K562 (cell line): ENCODE data around the gene RNPEPL1. TPM values are rescaled to one million over a fixed set of nuclear protein-coding genes. Genes with fewer than 3 reads are reported as not detected.
A peak's percentile ranks its signal among the peaks of the same experiment; 100 is the strongest.

Source experiments
- ATAC-seq: fragments of 200-7000 bp; cut with Tn5 transposase; 3 replicates; pipeline ENCODE4 v1.9.1; 2020; ENCODE audit warnings: moderate library complexity
- BruUV-seq: library from RNA; stranded (reverse); fragments of 400-500 nt; replicated peaks from 2 replicates; lab custom pipeline; 2021; lab: Mats Ljungman, UMichigan
- CTCF ChIA-PET: fragments of 300-600 bp; formaldehyde crosslinking; extraction: SDS; loops from one replicate; lab custom pipeline; 2021; ENCODE audit warnings: low intra/inter-chr PET ratio; lab: Yijun Ruan, JAX
- POLR2A ChIA-PET: fragments of 300-600, 350-650 bp; sonication (Branson Sonifier 250); formaldehyde crosslinking; extraction: SDS; loops from one replicate; lab custom pipeline; 2021; ENCODE audit warnings: antibody characterized with exemption, inconsistent platforms; lab: Yijun Ruan, JAX
- DNase-seq, 4 experiments: peaks; one replicate each; pipeline versions ENCODE4 v3.0.0 to v3.0.0-alpha.2; 2011 to 2018; ENCODE audit warnings: low spot score in 3 of 4, mixed read lengths in 3 of 4; ENCODE audit errors: extremely low read depth in 1 of 4
- FAIRE-seq: peaks from 2 replicates; lab custom pipeline; 2011; peaks lifted over from hg19 to GRCh38; lab: Jason Lieb, UNC
- H2AFZ ChIP-seq: 2 replicates; pipeline ENCODE4 v1.6.0; 2011; ENCODE audit warnings: low read depth, low read length, control low read depth, inconsistent platforms
- H3K27ac ChIP-seq: fragments of 200-600 bp; 3 replicates; pipeline ENCODE4 v1.8.0; 2011; ENCODE audit warnings: low read depth, mild to moderate bottlenecking, control low read depth, inconsistent platforms, low read length, moderate library complexity, mixed read lengths; ENCODE audit errors: extremely low read depth
- H3K27me3 ChIP-seq, 2 experiments: fragments of 300-600 bp in 1 of 2; 2 replicates in 1 of 2; 3 replicates in 1 of 2; pipeline versions ENCODE4 v1.6.0 to v1.8.0; 2011; ENCODE audit warnings: inconsistent platforms in 2 of 2, low read length in 2 of 2, mild to moderate bottlenecking in 1 of 2, mixed read lengths in 1 of 2, moderate library complexity in 1 of 2; ENCODE audit not compliant: control insufficient read depth in 2 of 2, insufficient read depth in 2 of 2
- H3K36me3 ChIP-seq: fragments of 300-600 bp; 3 replicates; pipeline ENCODE4 v1.8.0; 2011; ENCODE audit warnings: mild to moderate bottlenecking, low read length, inconsistent platforms; ENCODE audit not compliant: control insufficient read depth, insufficient read depth
- H3K4me1 ChIP-seq, 2 experiments: fragments of 200-600 bp in 1 of 2; replicated peaks in 1 of 2; 2 replicates in 1 of 2; 3 replicates in 1 of 2; pipeline versions ENCODE4 v1.5.1 to v1.8.0; 2011; ENCODE audit warnings: inconsistent platforms in 2 of 2, low read length in 2 of 2, mild to moderate bottlenecking in 1 of 2, mixed read lengths in 1 of 2, moderate library complexity in 1 of 2; ENCODE audit not compliant: control insufficient read depth in 2 of 2, insufficient read depth in 2 of 2
- H3K4me2 ChIP-seq: 2 replicates; pipeline ENCODE4 v1.6.1; 2011; ENCODE audit warnings: low read length, control low read depth, inconsistent platforms, mixed read lengths; ENCODE audit not compliant: insufficient read depth
- H3K4me3 ChIP-seq: fragments of 200-600 bp; sonication (generic), shearing (Covaris generic); 2 replicates; pipeline ENCODE4 v1.5.1; 2016; ENCODE audit warnings: control low read depth, inconsistent platforms
- H3K79me2 ChIP-seq: fragments of 200-600 bp; 3 replicates; pipeline ENCODE4 v1.8.0; 2011; ENCODE audit warnings: low read length, inconsistent platforms; ENCODE audit not compliant: control insufficient read depth, insufficient read depth
- H3K9ac ChIP-seq, 2 experiments: 2 replicates each; pipeline versions ENCODE4 v1.6.0 to v1.6.1; 2011; ENCODE audit warnings: low read depth in 2 of 2, low read length in 2 of 2, control low read depth in 1 of 2, inconsistent platforms in 1 of 2, mild to moderate bottlenecking in 1 of 2, mixed read lengths in 1 of 2; ENCODE audit not compliant: insufficient read depth in 1 of 2
- H3K9me1 ChIP-seq: one replicate; pipeline ENCODE4 v1.6.0; 2011; ENCODE audit warnings: inconsistent platforms, mild to moderate bottlenecking, low read length, moderate library complexity; ENCODE audit not compliant: control insufficient read depth, insufficient read depth
- H3K9me3 ChIP-seq: replicated peaks from 2 replicates; pipeline ENCODE4 v1.5.1; 2011; ENCODE audit warnings: low read depth, low read length, inconsistent platforms; ENCODE audit not compliant: control insufficient read depth, insufficient read depth
- H4K20me1 ChIP-seq: replicated peaks from 2 replicates; pipeline ENCODE4 v1.6.1; 2011; ENCODE audit warnings: low read length, inconsistent platforms, mixed read lengths; ENCODE audit not compliant: control insufficient read depth, insufficient read depth
- KLF16 ChIP-seq: IDR thresholded peaks from 2 replicates; pipeline ENCODE4 v1.6.1; 2016; ENCODE audit warnings: antibody characterized with exemption
- POLR2G ChIP-seq: fragments of 200-400 bp; formaldehyde crosslinking; IDR thresholded peaks from 2 replicates; pipeline ENCODE4 v1.6.1; 2017; ENCODE audit warnings: low read depth, mild to moderate bottlenecking, antibody characterized with exemption, low read length, moderate library complexity
- RBFOX2 ChIP-seq: fragments of 200-400 bp; formaldehyde crosslinking; IDR thresholded peaks from 2 replicates; pipeline ENCODE4 v1.6.1; 2017; ENCODE audit warnings: low read depth, mild to moderate bottlenecking, low read length, moderate library complexity
- WGBS: fragments of 100-300 bp; shearing (Covaris generic); methylation state at CpG from one replicate; pipeline ENCODE4 v1.1.6; 2016; ENCODE audit warnings: low coverage, mixed read lengths; ENCODE audit not compliant: insufficient coverage; ENCODE audit errors: missing lambda C conversion rate; 5-methylcytosine and 5-hydroxymethylcytosine counted together
- in situ Hi-C: fragments of 300-500 bp; cut with MboI; formaldehyde crosslinking; loops from 4 replicates; pipeline ENCODE4 v1.15.0; 2018; ENCODE audit warnings: inconsistent platforms, mixed read lengths
- intact Hi-C: fragments of 100-400 bp; cut with micrococcal nuclease; formaldehyde crosslinking; loops from 2 replicates; pipeline ENCODE4 v1.14.2; 2022
- polyA plus RNA-seq, 8 experiments: library from polyadenylated mRNA; depleted of rRNA in 4 of 8; stranded (reverse) in 5 of 8; unstranded in 3 of 8; fragments of >200 nt; fragmentation: Nextera tagmentation in 2 of 8; fragmentation: Illumina TruSeq in 1 of 8; extraction: Ambion mirVana in 2 of 8; extraction: Trizol in 1 of 8; gene quantifications; 2 replicates each; pipeline versions ENCODE4 v1.2.1 to v1.2.3, GENCODE V29; 2011 to 2014; ENCODE audit warnings: inconsistent platforms in 1 of 8, missing spikeins in 1 of 8
- total RNA-seq, 7 experiments: library from RNA; depleted of rRNA in 6 of 7; stranded (reverse); fragments of >200 nt in 6 of 7; fragmentation: Illumina TruSeq in 2 of 7; extraction: Trizol in 2 of 7; gene quantifications; 2 replicates each; pipeline versions ENCODE4 v1.2.1 to v1.2.3, GENCODE V29; 2011 to 2021; ENCODE audit warnings: low replicate concordance in 1 of 7
- TF ChIP-seq, protein P1 (sequence below): fragments of 250-450 bp; sonication (Bioruptor Pico); IDR thresholded peaks from 2 replicates; pipeline ENCODE4 v1.4.0; 2020; ENCODE audit warnings: mild to moderate bottlenecking

Gene RNPEPL1
- total and polyA plus RNA-seq, 9 of the 15 experiments (the other 6 are each of a cell fraction or from before 2014, with no cell fraction given): 0.07 to 38.7 (median 5.6) TPM

DNA sequence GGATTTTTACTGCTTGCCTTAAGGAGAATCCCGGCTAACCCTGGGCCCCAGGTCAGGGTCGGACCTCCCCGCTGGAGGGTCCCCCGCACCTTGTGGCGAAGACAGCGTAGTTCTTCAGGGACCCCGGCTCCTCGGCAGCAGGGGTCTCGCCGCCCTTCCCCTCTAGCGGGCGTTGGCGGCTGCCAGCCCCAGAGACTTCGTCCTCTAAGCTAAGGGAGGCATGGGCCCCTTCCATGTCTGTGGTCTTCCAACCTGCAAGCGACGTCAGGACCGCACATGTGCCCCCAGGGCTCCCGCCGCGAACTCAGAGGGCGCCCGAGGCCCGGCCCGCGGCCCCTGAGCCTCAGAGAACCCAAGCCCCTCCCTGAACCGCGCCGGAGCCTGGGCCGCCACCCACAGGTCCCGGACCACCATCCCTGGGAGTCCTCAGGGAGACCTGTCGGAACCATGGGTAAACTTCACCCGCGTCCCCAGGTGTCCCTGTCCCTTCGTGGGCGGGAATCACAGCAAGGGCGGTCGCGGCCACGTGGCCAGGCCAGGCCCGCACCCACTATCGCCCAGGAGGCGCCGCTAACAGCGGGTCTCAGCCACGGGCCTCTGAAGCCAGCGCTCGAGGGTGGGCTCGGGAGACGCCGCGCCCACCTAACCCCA, 11.1 kb upstream of the RNPEPL1 start:
- H3K9me1 ChIP-seq: no peaks in the 10 kb centered on the region
- H3K27me3 ChIP-seq: no peaks in the 10 kb centered on the region
- H3K9me3 ChIP-seq: peaks cover 1% of the 10 kb centered on the region; the same call in 1 of the 2 replicates
- FAIRE-seq (no peak), ATAC-seq (no peak), DNase-seq (no peak)
- H3K4me2 ChIP-seq: no peak overlapping the region
- BruUV-seq: no TSS peak
- ChIA-PET POLR2A (interaction anchor here (0.6 kb wide), 2 partner anchors 38 to 49 kb away, joined by 3 read pairs; no protein-coding TSS in a partner anchor), CTCF (no interaction called here)
- over 99% methylated on average over 12 of the region's 51 CpGs for WGBS
- H3K27ac ChIP-seq: no peak overlapping the region
- TF ChIP-seq, protein P1, sequence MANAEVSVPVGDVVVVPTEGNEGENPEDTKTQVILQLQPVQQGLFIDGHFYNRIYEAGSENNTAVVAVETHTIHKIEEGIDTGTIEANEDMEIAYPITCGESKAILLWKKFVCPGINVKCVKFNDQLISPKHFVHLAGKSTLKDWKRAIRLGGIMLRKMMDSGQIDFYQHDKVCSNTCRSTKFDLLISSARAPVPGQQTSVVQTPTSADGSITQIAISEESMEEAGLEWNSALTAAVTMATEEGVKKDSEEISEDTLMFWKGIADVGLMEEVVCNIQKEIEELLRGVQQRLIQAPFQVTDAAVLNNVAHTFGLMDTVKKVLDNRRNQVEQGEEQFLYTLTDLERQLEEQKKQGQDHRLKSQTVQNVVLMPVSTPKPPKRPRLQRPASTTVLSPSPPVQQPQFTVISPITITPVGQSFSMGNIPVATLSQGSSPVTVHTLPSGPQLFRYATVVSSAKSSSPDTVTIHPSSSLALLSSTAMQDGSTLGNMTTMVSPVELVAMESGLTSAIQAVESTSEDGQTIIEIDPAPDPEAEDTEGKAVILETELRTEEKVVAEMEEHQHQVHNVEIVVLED (CRISPR knock-in tag): no peak
- TF ChIP-seq KLF16 (no peak), POLR2G (peak; percentile 37; the same call in 1 of the 2 replicates), RBFOX2 (no peak)
- H3K79me2 ChIP-seq: peaks cover 62% of the 10 kb centered on the region
- H2AFZ ChIP-seq: no peak overlapping the region
- peaks cover 41% of the 10 kb centered on the region for H3K36me3 ChIP-seq
- no peak overlapping the region for H3K4me3 ChIP-seq
- no peak overlapping the region for H3K9ac ChIP-seq
- intact Hi-C loops: no loop called here
- H4K20me1 ChIP-seq: no peaks in the 10 kb centered on the region
- in situ Hi-C loops: no loop called here
- peaks cover 9 to 34% of the 10 kb centered on the region in 2 experiments; a peak in 4 of 5 replicates for H3K4me1 ChIP-seq
